CD4-positive, alpha-beta T cell treated with Interleukin-10 for 1 hour (primary cell): ENCODE data around the gene HUNK.
"Not testable (repeated sequence)": the region's sequence is repeated elsewhere in the genome, so short reads cannot be mapped to it uniquely, and the experiment has no call there.

Experiments used
- DNase-seq: peaks from one replicate; pipeline ENCODE4 v3.0.0-alpha.2; 2020

HUNK gene

DNA sequence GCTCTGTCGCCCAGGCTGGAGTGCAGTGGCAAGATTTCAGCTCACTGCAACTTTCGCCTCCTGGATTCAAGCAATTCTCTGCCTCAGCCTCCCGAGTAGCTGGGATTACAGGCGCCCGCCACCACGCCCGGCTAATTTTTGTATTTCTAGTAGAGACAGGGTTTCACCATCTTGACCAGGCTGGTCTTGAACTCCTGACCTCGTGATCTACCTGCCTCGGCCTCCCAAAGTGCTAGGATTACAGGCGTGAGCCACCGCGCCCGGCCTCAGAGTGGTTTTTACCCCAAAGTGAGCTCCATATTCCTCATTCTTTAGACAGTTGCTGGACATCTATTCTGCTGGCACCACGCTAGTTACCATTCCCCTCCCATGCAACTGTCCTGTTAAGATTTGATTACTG, 1.4 kb upstream of the HUNK start:
- not testable (repeated sequence) for DNase-seq

GRCh38 chr21:31872072-31872451, 758 bp upstream of the HUNK start:
- DNase-seq, result no peak

- no peak for DNase-seq
Measured at GRCh38 chr21:31873275-31873695, 465 bp downstream of the HUNK start.

- DNase-seq, result peak; percentile 18
Measured at GRCh38 chr21:31873696-31874599, 1.1 kb downstream of the HUNK start.

GRCh38 chr21:31874812-31875212, 2.0 kb downstream of the HUNK start:
- no peak for DNase-seq

GRCh38 chr21:31875496-31876015, 2.7 kb downstream of the HUNK start:
- no peak for DNase-seq

GRCh38 chr21:31877463-31877957, 4.7 kb downstream of the HUNK start:
- DNase-seq, result no peak

DNA sequence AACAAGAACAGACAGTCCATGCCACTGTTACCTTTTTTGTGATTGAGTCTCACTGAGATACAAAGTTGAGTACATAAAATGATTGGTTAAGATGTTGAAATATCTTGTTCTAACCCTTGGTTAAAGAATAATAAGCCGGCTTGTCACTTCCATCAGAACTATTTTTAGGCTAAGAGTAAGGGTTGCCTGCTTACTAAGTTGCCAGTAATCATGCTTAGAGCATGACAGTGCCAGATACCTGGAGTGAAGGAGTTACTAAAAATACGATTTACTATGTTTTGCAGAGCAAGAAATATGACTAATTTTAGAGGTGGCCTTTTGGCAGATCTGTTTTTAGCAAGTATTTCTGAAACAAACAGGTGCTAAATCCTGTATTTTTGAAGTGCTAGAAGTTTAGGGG, 6.0 kb downstream of the HUNK start:
- DNase-seq, result no peak

GRCh38 chr21:31879241-31879650, 6.4 kb downstream of the HUNK start:
- no peak for DNase-seq

DNA sequence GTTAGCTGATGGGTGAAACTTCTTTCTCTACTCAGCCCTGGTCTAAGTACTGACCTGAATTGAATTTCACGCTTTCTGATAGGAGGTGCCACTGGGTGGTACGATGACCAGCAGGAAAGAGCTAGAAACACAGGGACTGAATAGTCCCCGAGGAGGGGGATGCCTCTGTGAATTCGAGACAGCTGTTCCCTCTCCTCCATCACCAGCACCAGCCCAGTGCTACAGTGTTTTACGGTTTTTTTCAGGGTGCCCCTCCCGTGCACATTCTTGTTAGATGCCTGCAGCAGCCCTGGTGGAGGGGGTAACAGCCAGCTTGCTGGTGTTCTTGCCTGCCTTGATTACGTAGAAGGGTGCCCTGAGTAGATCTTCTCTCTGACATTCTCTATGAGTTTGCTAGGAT, 7.1 kb downstream of the HUNK start:
- DNase-seq, result no peak

DNA sequence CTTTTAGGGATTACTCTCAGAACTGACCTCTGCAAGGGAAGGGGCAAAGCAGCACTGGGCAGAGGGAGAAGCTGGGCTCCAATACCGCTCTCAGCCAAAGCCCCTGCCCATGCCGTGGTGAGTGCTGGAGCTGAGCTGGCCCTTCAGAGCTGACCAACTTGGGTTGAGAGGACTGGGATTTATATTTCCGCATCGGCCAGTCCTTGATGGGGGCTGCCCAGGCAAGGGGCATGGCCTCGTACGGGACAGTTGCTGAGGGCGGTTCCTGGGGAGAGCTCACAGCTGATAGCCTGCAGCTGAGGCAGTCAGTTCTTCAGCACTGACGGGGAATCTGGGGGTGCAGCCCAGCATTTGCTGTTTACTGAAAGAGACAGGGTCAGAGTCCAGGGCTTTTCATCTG, 8.0 kb downstream of the HUNK start:
- DNase-seq, result no peak

DNA sequence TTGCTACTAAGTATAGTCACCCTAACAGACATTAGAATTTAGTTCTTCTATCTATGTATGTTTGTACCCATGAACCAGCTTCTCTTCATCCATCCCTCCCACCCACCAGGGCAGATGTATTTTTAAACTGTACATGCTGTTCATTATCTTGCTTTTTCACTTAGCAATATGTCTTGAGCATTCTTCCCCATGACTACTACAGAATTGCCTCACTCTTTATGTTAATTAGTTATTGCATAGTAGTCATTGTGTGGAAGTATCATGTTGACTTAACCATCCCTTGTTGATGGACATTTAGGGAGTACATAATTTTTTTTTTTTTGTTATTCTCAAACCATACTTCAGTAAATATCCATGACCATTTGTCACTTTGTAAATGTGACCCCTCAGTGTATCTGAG, 9.9 kb downstream of the HUNK start:
- no peak for DNase-seq

DNA sequence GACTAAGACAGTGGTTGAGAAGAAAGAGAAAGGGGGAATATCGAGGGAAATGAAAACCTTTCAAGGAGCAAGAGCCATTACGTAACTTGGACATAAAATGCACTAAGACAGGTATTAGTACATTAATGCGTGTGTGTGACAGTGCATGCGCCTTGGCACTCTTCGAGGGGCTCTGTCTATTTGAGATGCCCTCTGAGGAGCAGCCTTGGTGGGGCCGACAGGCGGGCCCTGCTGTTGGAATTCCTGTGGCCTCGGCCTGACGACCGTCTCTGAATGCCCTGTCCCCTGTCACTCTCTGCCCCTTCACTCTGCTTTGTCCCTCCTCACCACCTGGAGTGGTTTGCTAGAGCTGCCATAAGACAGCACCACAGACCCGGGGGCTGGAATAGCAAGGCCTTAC, 12.3 kb downstream of the HUNK start:
- DNase-seq, result no peak

GRCh38 chr21:31886915-31887314, 14.1 kb downstream of the HUNK start:
- no peak for DNase-seq

GRCh38 chr21:31887391-31887841, 14.6 kb downstream of the HUNK start:
- DNase-seq, result no peak

GRCh38 chr21:31888936-31889371, 16.1 kb downstream of the HUNK start:
- DNase-seq, result no peak

DNA sequence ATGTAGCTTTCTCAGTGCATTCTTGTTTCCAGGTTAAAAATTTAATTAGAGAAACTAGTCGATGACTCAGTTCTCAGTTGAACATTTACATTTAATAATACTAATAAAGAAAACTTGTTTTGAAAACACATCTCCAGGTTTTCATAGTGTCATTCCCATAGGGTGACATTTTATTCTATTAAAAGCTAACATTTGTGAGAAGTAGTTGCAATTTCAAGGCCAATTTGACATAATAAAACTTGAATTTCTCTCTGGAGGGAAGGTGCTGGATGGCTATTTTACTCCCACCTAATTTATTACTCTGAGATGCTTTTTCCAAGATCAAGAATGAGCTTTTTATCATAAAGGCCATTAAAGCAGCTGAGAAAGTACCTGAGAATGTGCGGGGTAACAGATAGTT, 16.6 kb downstream of the HUNK start:
- no peak for DNase-seq

- no peak for DNase-seq
Measured at GRCh38 chr21:31892686-31893085, 19.9 kb downstream of the HUNK start.

- no peak for DNase-seq
Measured at GRCh38 chr21:31893851-31894415, 21.1 kb downstream of the HUNK start.

DNA sequence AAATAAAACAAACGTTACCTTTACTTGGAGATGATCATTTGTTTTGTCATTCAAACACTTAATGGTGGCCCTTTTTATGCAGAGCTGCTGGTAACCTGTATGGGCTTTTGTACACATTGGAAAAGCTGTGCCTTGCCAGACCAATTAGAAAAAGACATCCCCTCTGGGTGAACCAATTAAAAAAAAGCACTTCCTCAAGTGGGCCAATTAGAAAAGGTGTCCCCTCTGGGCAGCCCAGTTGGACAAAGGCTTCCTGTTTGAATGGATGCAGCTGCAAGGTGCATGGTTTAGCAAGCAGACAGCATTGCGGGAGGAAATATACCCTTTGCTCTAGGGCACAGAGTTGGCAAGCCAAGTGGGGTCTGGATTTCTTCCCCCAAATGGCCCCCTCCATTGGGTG, 21.6 kb downstream of the HUNK start:
- no peak for DNase-seq

DNA sequence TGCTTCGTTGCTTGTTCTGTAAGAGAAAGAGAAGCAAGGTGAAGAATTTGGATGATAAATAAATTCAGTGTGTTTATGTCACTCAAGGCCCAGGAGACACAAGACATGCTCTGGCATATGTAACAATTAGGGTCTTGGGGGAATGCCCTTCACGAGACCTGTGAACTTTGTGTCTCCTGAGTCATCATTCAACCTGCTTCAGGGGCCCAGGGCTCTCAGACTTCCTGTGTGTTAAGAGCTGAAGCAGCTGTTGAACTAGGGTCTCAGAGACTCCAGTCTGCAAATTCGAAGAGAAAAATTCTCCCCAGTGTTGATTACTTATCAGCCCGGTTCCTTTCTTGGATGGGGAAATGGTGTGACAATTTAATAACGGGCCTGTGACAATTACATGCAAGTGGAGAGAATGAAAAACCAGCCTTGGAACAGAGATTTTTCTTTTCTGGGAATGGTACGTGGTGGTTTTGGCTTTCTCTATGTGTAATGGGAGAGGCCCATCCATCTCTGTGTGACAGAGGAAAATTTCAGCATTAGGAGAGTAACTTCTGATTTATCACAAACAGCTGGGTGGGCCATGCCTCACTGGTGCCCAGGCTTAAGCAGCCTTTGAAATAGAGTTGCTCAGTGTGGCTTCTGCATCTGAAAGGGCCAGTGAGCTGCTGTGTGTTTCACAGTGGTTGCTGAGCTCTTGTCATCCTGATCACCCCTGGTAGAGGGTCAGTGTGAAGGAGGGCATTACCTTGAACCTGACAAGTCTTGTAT, 22.4 kb downstream of the HUNK start:
- DNase-seq, result no peak

GRCh38 chr21:31896019-31896418, 23.2 kb downstream of the HUNK start:
- DNase-seq, result no peak

GRCh38 chr21:31897311-31897710, 24.5 kb downstream of the HUNK start:
- DNase-seq, result no peak
